Kidney (tissue), 14 donors: ENCODE measurements around the gene LAMA5. TPM values are rescaled to one million over a fixed set of nuclear protein-coding genes. Genes with fewer than 3 reads are reported as not detected.
A peak's percentile ranks its signal among the peaks of the same experiment; 100 is the strongest.

Experiments
- DNase-seq, 5 donors: peaks; one replicate each; pipeline ENCODE4 v3.0.0-alpha.2; 2013 to 2020
- FAIRE-seq: peaks from 2 replicates; lab custom pipeline; 2012; peaks lifted over from hg19 to GRCh38; lab: Jason Lieb, UNC
- H3K27ac ChIP-seq, 2 donors: one replicate each; pipeline ENCODE4 v1.7.0; 2013; ENCODE audit warnings: low read depth in 2 of 2, low read length in 2 of 2, inconsistent platforms in 1 of 2
- H3K27me3 ChIP-seq: one replicate; pipeline ENCODE4 v1.7.1; 2013; ENCODE audit warnings: low read length, inconsistent platforms; ENCODE audit not compliant: control insufficient read depth, insufficient read depth
- H3K36me3 ChIP-seq, 3 donors: one replicate each; pipeline versions ENCODE4 v1.7.0 to v1.7.1; 2013; ENCODE audit warnings: low read length in 3 of 3, control low read depth in 1 of 3, inconsistent platforms in 1 of 3; ENCODE audit not compliant: insufficient read depth in 3 of 3, control insufficient read depth in 2 of 3
- H3K4me1 ChIP-seq, 3 donors: one replicate each; pipeline versions ENCODE4 v1.7.0 to v1.7.1; 2013; ENCODE audit warnings: low read length in 3 of 3, inconsistent platforms in 1 of 3, low read depth in 1 of 3; ENCODE audit not compliant: control insufficient read depth in 2 of 3, insufficient read depth in 2 of 3
- H3K4me3 ChIP-seq, 3 donors: one replicate each; pipeline versions ENCODE4 v1.7.0 to v1.8.1; 2013; ENCODE audit warnings: low read length in 3 of 3, control low read depth in 1 of 3, inconsistent platforms in 1 of 3
- H3K9ac ChIP-seq, 3 donors: one replicate each; pipeline versions ENCODE4 v1.7.0 to v1.7.1; 2013; ENCODE audit warnings: low read length in 3 of 3, control low read depth in 1 of 3, inconsistent platforms in 1 of 3
- H3K9me3 ChIP-seq, 3 donors: one replicate each; pipeline versions ENCODE4 v1.7.0 to v1.7.1; 2013; ENCODE audit warnings: low read length in 3 of 3, control low read depth in 1 of 3, inconsistent platforms in 1 of 3; ENCODE audit not compliant: control insufficient read depth in 2 of 3, insufficient read depth in 1 of 3
- CTCF ChIP-seq: IDR thresholded peaks from 3 replicates; pipeline ENCODE4 v1.5.1; 2012; ENCODE audit warnings: mild to moderate bottlenecking, moderate library complexity, borderline replicate concordance; ENCODE audit not compliant: insufficient read depth; ENCODE audit errors: extremely low read depth
- intact Hi-C: fragments of 100-400 bp; cut with DNase I; formaldehyde crosslinking; loops from one replicate; pipeline ENCODE4 v1.11.1; 2022
- polyA plus RNA-seq: library from polyadenylated mRNA; stranded (reverse); fragments of 350-450 nt; fragmentation: Illumina TruSeq; extraction: RNeasy Lipid Tissue Mini Kit (QIAGEN cat#74804); gene quantifications from one replicate; pipeline ENCODE4 v1.2.3, GENCODE V29; 2014; ENCODE audit warnings: low read depth, low replicate concordance; ENCODE audit not compliant: insufficient read depth
- total RNA-seq: library from RNA; stranded (reverse); fragmentation: NEBNext Ultra II Directional; extraction: Animal tissue kit (Norgen Biotek cat#: 25700); gene quantifications from one replicate; pipeline ENCODE4 v1.2.1, GENCODE V29; 2021
- donor health status: control.
- donor health status: control.
- donor health status: control.
- donor health status: control.
- donor health status: control.
- donor health status: DM: yes; HTN: yes; CAD: no.
- donor health status: Normal renal cell carcinoma (clear cell type).

LAMA5 gene
- total and polyA plus RNA-seq, 2 donors from 2014 or later = 94.0 to 342 TPM

- H3K27me3 ChIP-seq = no peaks in the 10 kb centered on the region
- H3K36me3 ChIP-seq = no peaks in the 10 kb centered on the region
- intact Hi-C loops = no loop called here
- TF ChIP-seq CTCF = no peak
- H3K4me3 ChIP-seq = peak overlapping the region; percentile 33 to 76 (median 73)
- H3K9me3 ChIP-seq = no peaks in the 10 kb centered on the region
- peak overlapping the region; percentile 91 to 95 for H3K27ac ChIP-seq
- H3K9ac ChIP-seq = peak overlapping the region in 1 of 3 donors; percentile 89
- DNase-seq = peak; percentile 80 to 90 (median 84)
- H3K4me1 ChIP-seq = peaks cover 0 to 76% (median 36%) of the 10 kb centered on the region in 3 donors
- no peak for FAIRE-seq
Measured at GRCh38 chr20:62365814-62366369, 1.2 kb downstream of the LAMA5 start.

GRCh38 chr20:62364911-62365736, 2.0 kb downstream of the LAMA5 start:
- H3K27me3 ChIP-seq = no peaks in the 10 kb centered on the region
- no peaks in the 10 kb centered on the region for H3K36me3 ChIP-seq
- DNase-seq (peak in 3 of 5 donors; percentile 13 to 80 (median 57)), FAIRE-seq (no peak)
- peak overlapping the region in 2 of 3 donors; percentile 34 to 73 for H3K4me3 ChIP-seq
- no peaks in the 10 kb centered on the region for H3K9me3 ChIP-seq
- peak overlapping the region in 2 of 3 donors; percentile 77 to 89 for H3K9ac ChIP-seq
- intact Hi-C loops = no loop called here
- H3K27ac ChIP-seq = peak overlapping the region; percentile 91 to 95
- H3K4me1 ChIP-seq = peaks cover 0 to 72% (median 32%) of the 10 kb centered on the region in 3 donors
- TF ChIP-seq CTCF = no peak

- no peak for TF ChIP-seq CTCF
- Histone ChIP-seq H3K9ac (peak overlapping the region in 1 of 3 donors; percentile 89), H3K36me3 (no peaks in the 10 kb centered on the region), H3K4me1 (peaks cover 0 to 64% (median 24%) of the 10 kb centered on the region in 3 donors), H3K27me3 (no peaks in the 10 kb centered on the region), H3K9me3 (no peaks in the 10 kb centered on the region), H3K27ac (peak overlapping the region; percentile 91 to 95), H3K4me3 (peak overlapping the region in 2 of 3 donors; percentile 34 to 73)
- FAIRE-seq (no peak), DNase-seq (peak in 3 of 5 donors; percentile 11 to 79 (median 68))
- intact Hi-C loops = no loop called here
Measured at GRCh38 chr20:62363920-62364851, 2.9 kb downstream of the LAMA5 start.
